H9 (cell line): ENCODE results near the gene OTULIN. TPM values are rescaled to one million over a fixed set of nuclear protein-coding genes. Genes with fewer than 3 reads are reported as not detected.

Experiments
- DNase-seq: peaks from one replicate; pipeline ENCODE4 v3.0.0-alpha.2; 2017
- H2AFZ ChIP-seq: one replicate; pipeline ENCODE4 v1.6.1; 2013; ENCODE audit warnings: mild to moderate bottlenecking, low read length, control low read depth, moderate library complexity
- H2AK5ac ChIP-seq: 2 replicates; pipeline ENCODE4 v1.6.1; 2013; ENCODE audit warnings: low read length, control low read depth, mixed read lengths; ENCODE audit not compliant: insufficient read length
- H2BK120ac ChIP-seq: one replicate; pipeline ENCODE4 v1.6.1; 2013; ENCODE audit warnings: low read depth, mild to moderate bottlenecking, low read length, control low read depth, inconsistent platforms; ENCODE audit not compliant: poor library complexity, severe bottlenecking
- H2BK12ac ChIP-seq: 2 replicates; pipeline ENCODE4 v1.6.1; 2013; ENCODE audit warnings: low read length, control low read depth, mixed read lengths, low read depth; ENCODE audit not compliant: insufficient read length
- H2BK15ac ChIP-seq: 2 replicates; pipeline ENCODE4 v1.6.1; 2013; ENCODE audit warnings: low read depth, low read length, control low read depth
- H2BK20ac ChIP-seq: one replicate; pipeline ENCODE4 v1.6.1; 2013; ENCODE audit warnings: low read depth, mild to moderate bottlenecking, low read length, control low read depth, inconsistent platforms; ENCODE audit not compliant: poor library complexity, severe bottlenecking
- H2BK5ac ChIP-seq: 2 replicates; pipeline ENCODE4 v1.6.1; 2013; ENCODE audit warnings: low read length, control low read depth, mixed read lengths; ENCODE audit not compliant: insufficient read length
- H3K14ac ChIP-seq: 2 replicates; pipeline ENCODE4 v1.6.1; 2013; ENCODE audit warnings: low read length, control low read depth; ENCODE audit not compliant: insufficient read depth
- H3K18ac ChIP-seq: 2 replicates; pipeline ENCODE4 v1.6.1; 2013; ENCODE audit warnings: low read depth, mild to moderate bottlenecking, mixed read lengths, low read length, control low read depth; ENCODE audit not compliant: insufficient read length
- H3K23ac ChIP-seq: 2 replicates; pipeline ENCODE4 v1.6.1; 2013; ENCODE audit warnings: low read length, control low read depth, mixed read lengths, low read depth; ENCODE audit not compliant: insufficient read length
- H3K23me2 ChIP-seq: 2 replicates; pipeline ENCODE4 v1.6.1; 2013; ENCODE audit warnings: low read depth, mild to moderate bottlenecking, mixed read lengths, low read length, control low read depth; ENCODE audit not compliant: insufficient read length, poor library complexity, severe bottlenecking
- H3K27ac ChIP-seq: 2 replicates; pipeline ENCODE4 v1.5.1; 2013; ENCODE audit warnings: low read length, control low read depth, mixed read lengths, low read depth; ENCODE audit not compliant: insufficient read length
- H3K27me3 ChIP-seq: 2 replicates; pipeline ENCODE4 v1.6.1; 2013; ENCODE audit warnings: low read length, control low read depth, inconsistent platforms; ENCODE audit not compliant: insufficient read depth
- H3K4ac ChIP-seq: 2 replicates; pipeline ENCODE4 v1.6.1; 2013; ENCODE audit warnings: low read depth, mild to moderate bottlenecking, control low read depth, inconsistent platforms, low read length, moderate library complexity
- H3K4me1 ChIP-seq: 2 replicates; pipeline ENCODE4 v1.6.1; 2013; ENCODE audit warnings: low read length, control low read depth, inconsistent platforms; ENCODE audit not compliant: insufficient read depth
- H3K4me2 ChIP-seq: 2 replicates; pipeline ENCODE4 v1.6.1; 2013; ENCODE audit warnings: low read length, control low read depth, mixed read lengths; ENCODE audit not compliant: insufficient read length, insufficient read depth
- H3K56ac ChIP-seq: 2 replicates; pipeline ENCODE4 v1.6.1; 2013; ENCODE audit warnings: low read depth, mild to moderate bottlenecking, mixed read lengths, low read length, control low read depth; ENCODE audit not compliant: insufficient read length
- H3K79me1 ChIP-seq: 2 replicates; pipeline ENCODE4 v1.6.1; 2013; ENCODE audit warnings: low read depth, mild to moderate bottlenecking, moderate library complexity, low read length, control low read depth, inconsistent platforms; ENCODE audit not compliant: insufficient read depth, poor library complexity, severe bottlenecking
- H3K79me2 ChIP-seq: 2 replicates; pipeline ENCODE4 v1.6.1; 2013; ENCODE audit warnings: low read length, control low read depth, inconsistent platforms; ENCODE audit not compliant: insufficient read depth
- H3K9ac ChIP-seq: 2 replicates; pipeline ENCODE4 v1.6.1; 2013; ENCODE audit warnings: low read length, control low read depth, mixed read lengths; ENCODE audit not compliant: insufficient read length; ENCODE audit errors: extremely low read depth
- H3K9me3 ChIP-seq: one replicate; pipeline ENCODE4 v1.6.1; 2013; ENCODE audit warnings: low read depth, low read length, inconsistent platforms; ENCODE audit not compliant: control insufficient read depth
- H3T11ph ChIP-seq: one replicate; pipeline ENCODE4 v1.6.1; 2013; ENCODE audit warnings: mild to moderate bottlenecking, low read length, control low read depth, inconsistent platforms
- H4K20me1 ChIP-seq: one replicate; pipeline ENCODE4 v1.6.1; 2013; ENCODE audit not compliant: control insufficient read depth, insufficient read length, insufficient read depth
- H4K5ac ChIP-seq: 2 replicates; pipeline ENCODE4 v1.6.1; 2013; ENCODE audit warnings: low read depth, mild to moderate bottlenecking, mixed read lengths, low read length, control low read depth; ENCODE audit not compliant: insufficient read length
- H4K8ac ChIP-seq: replicated peaks from 2 replicates; pipeline ENCODE4 v1.6.1; 2013; ENCODE audit warnings: low read length, control low read depth, mixed read lengths, low read depth; ENCODE audit not compliant: insufficient read length
- H4K91ac ChIP-seq: 2 replicates; pipeline ENCODE4 v1.6.1; 2013; ENCODE audit warnings: low read depth, mild to moderate bottlenecking, moderate library complexity, mixed read lengths, low read length, control low read depth; ENCODE audit not compliant: insufficient read length
- H3K27ac Mint-ChIP-seq, 3 experiments: 2 replicates in 2 of 3; 3 replicates in 1 of 3; pipeline ENCODE4 v1.8.0; 2020 to 2021; ENCODE audit warnings: mixed read lengths in 3 of 3, mild to moderate bottlenecking in 1 of 3, moderate library complexity in 1 of 3
- H3K27me3 Mint-ChIP-seq: 2 replicates; pipeline ENCODE4 v1.8.0; 2021; ENCODE audit warnings: low read depth, mild to moderate bottlenecking, moderate library complexity, mixed read lengths
- H3K36me3 Mint-ChIP-seq, 3 experiments: 2 replicates in 2 of 3; 3 replicates in 1 of 3; pipeline ENCODE4 v1.8.0; 2020 to 2021; ENCODE audit warnings: low read depth in 3 of 3, mixed read lengths in 3 of 3; ENCODE audit not compliant: insufficient read depth in 1 of 3
- H3K4me1 Mint-ChIP-seq, 2 experiments: 2 replicates each; pipeline ENCODE4 v1.8.0; 2020; ENCODE audit warnings: mixed read lengths in 2 of 2
- H3K4me3 Mint-ChIP-seq, 2 experiments: 2 replicates in 1 of 2; 3 replicates in 1 of 2; pipeline ENCODE4 v1.8.0; 2020 to 2021; ENCODE audit warnings: mild to moderate bottlenecking in 2 of 2, mixed read lengths in 2 of 2, moderate library complexity in 1 of 2
- H3K9me3 Mint-ChIP-seq, 2 experiments: 2 replicates in 1 of 2; 3 replicates in 1 of 2; pipeline ENCODE4 v1.8.0; 2020; ENCODE audit warnings: mild to moderate bottlenecking in 2 of 2, mixed read lengths in 2 of 2, moderate library complexity in 1 of 2
- WGBS: extraction: QIAGEN DNeasy Blood & Tissue Kit; methylation state at CpG from one replicate; pipeline ENCODE4 v1.1.7; 2013; ENCODE audit warnings: missing lambda C conversion rate, low lambda C conversion rate, mixed read lengths; ENCODE audit not compliant: insufficient read length; ENCODE audit errors: extremely low coverage; 5-methylcytosine and 5-hydroxymethylcytosine counted together
- total RNA-seq: library from RNA; stranded (reverse); gene quantifications from 2 replicates; pipeline ENCODE4 v1.2.1, GENCODE V29; 2021
- TF ChIP-seq, protein P1 (sequence below): fragments of 200-600 bp; sonication (generic); conservative IDR thresholded peaks from 3 replicates; pipeline ENCODE4 v1.8.0; 2021; ENCODE audit warnings: antibody characterized with exemption, mild to moderate bottlenecking

The OTULIN gene
- total RNA-seq, 1 experiment from 2014 or later = 35.8 TPM

DNA sequence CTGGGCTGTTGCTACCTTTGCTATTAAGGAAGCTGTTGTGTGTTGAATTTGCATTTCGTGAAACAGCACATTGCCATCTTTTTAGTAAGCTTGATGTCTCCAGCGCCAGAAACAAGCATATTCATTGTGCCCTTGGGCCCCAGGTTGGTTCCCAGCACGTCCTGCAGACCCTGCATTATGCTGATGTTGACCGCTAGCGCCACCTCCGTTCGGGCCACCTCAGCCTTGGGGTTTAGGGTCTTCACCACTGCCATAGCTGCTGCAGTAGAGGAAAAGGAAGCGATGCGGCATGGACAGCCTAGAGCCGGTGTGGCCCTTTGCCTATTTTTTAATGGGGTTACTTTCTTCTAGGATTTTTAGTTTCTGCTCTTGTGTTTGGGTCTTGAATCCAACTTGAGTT, 23.8 kb upstream of the OTULIN start:
- TF ChIP-seq, protein P1, sequence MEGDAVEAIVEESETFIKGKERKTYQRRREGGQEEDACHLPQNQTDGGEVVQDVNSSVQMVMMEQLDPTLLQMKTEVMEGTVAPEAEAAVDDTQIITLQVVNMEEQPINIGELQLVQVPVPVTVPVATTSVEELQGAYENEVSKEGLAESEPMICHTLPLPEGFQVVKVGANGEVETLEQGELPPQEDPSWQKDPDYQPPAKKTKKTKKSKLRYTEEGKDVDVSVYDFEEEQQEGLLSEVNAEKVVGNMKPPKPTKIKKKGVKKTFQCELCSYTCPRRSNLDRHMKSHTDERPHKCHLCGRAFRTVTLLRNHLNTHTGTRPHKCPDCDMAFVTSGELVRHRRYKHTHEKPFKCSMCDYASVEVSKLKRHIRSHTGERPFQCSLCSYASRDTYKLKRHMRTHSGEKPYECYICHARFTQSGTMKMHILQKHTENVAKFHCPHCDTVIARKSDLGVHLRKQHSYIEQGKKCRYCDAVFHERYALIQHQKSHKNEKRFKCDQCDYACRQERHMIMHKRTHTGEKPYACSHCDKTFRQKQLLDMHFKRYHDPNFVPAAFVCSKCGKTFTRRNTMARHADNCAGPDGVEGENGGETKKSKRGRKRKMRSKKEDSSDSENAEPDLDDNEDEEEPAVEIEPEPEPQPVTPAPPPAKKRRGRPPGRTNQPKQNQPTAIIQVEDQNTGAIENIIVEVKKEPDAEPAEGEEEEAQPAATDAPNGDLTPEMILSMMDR = peak; percentile 45
- no peaks in the 10 kb centered on the region for H3K36me3 Mint-ChIP-seq
- H3K4me1 Mint-ChIP-seq = peaks cover 9% of the 10 kb centered on the region in 2 experiments
- H3K23ac ChIP-seq = no peak overlapping the region
- no peak overlapping the region for H2BK120ac ChIP-seq
- H3K23me2 ChIP-seq = no peaks in the 10 kb centered on the region
- no peak overlapping the region for H2BK15ac ChIP-seq
- no peak overlapping the region for H3K9ac ChIP-seq
- no peak overlapping the region for H2BK20ac ChIP-seq
- no peak overlapping the region for H3K4ac ChIP-seq
- DNase-seq = peak; percentile 74
- no peak overlapping the region for H4K8ac ChIP-seq
- no peak overlapping the region for H2AFZ ChIP-seq
- H3K79me1 ChIP-seq = no peaks in the 10 kb centered on the region
- no peaks in the 10 kb centered on the region for H4K20me1 ChIP-seq
- no peak overlapping the region for H2AK5ac ChIP-seq
- no peak overlapping the region for H3K56ac ChIP-seq
- H4K91ac ChIP-seq = no peak overlapping the region
- no peak overlapping the region for H3K4me3 Mint-ChIP-seq
- H3K18ac ChIP-seq = no peak overlapping the region
- no peak overlapping the region for H4K5ac ChIP-seq
- no peaks in the 10 kb centered on the region for H3K9me3 ChIP-seq
- no peak overlapping the region for H3K4me2 ChIP-seq
- no peak overlapping the region; the same call in 1 of the 2 replicates for H3K14ac ChIP-seq
- H2BK5ac ChIP-seq = no peak overlapping the region
- no peaks in the 10 kb centered on the region for H3K4me1 ChIP-seq
- H3K9me3 Mint-ChIP-seq = no peaks in the 10 kb centered on the region
- H3T11ph ChIP-seq = no peak overlapping the region
- no CpG with 5 or more reads among the region's 10 CpGs for WGBS
- no peak overlapping the region for H2BK12ac ChIP-seq
- no peaks in the 10 kb centered on the region for H3K79me2 ChIP-seq
- H3K27me3 ChIP-seq = no peaks in the 10 kb centered on the region
- no peak overlapping the region for H3K27ac ChIP-seq
- H3K27me3 Mint-ChIP-seq = peaks cover 2% of the 10 kb centered on the region; the same call in 1 of the 2 replicates
- H3K27ac Mint-ChIP-seq = no peak overlapping the region
